HG03457 (cell line): ENCODE data around the gene MUC6.
"Not testable (repeated sequence)": the region's sequence is repeated elsewhere in the genome, so short reads cannot be mapped to it uniquely, and the experiment has no call there.

Source experiments
- ATAC-seq: cut with Tn5 transposase; IDR thresholded peaks from one replicate; pipeline ENCODE4 v1.9.1; 2021; ENCODE audit warnings: moderate number of reproducible peaks; ENCODE audit not compliant: unreplicated experiment

The MUC6 gene

GRCh38 chr11:1024597-1025409 lies 11.7 kb downstream of the MUC6 start:
- ATAC-seq: no peak

GRCh38 chr11:1023811-1024596 lies 12.5 kb downstream of the MUC6 start:
- ATAC-seq: no peak

GRCh38 chr11:1022908-1023810 lies 13.4 kb downstream of the MUC6 start:
- ATAC-seq: no peak

GRCh38 chr11:1022411-1022810 lies 14.1 kb downstream of the MUC6 start:
- no peak for ATAC-seq

GRCh38 chr11:1020211-1020905 lies 16.2 kb downstream of the MUC6 start:
- ATAC-seq: no peak

- ATAC-seq: no peak
Measured at GRCh38 chr11:1019321-1019910, 17.1 kb downstream of the MUC6 start.

- no peak for ATAC-seq
Measured at GRCh38 chr11:1018091-1018490, 18.4 kb downstream of the MUC6 start.

GRCh38 chr11:1017269-1018005 lies 19.1 kb downstream of the MUC6 start:
- no peak for ATAC-seq

- ATAC-seq: not testable (repeated sequence)
Measured at GRCh38 chr11:1016610-1017126, 19.9 kb downstream of the MUC6 start.

- ATAC-seq: no peak
Measured at GRCh38 chr11:1015826-1016545, 20.5 kb downstream of the MUC6 start.

- no peak for ATAC-seq
Measured at GRCh38 chr11:1015064-1015463, 21.5 kb downstream of the MUC6 start.

- no peak for ATAC-seq
Measured at GRCh38 chr11:1014276-1014675, 22.2 kb downstream of the MUC6 start.

GRCh38 chr11:1013631-1013935 lies 22.9 kb downstream of the MUC6 start:
- no peak for ATAC-seq

- no peak for ATAC-seq
Measured at GRCh38 chr11:1012740-1013630, 23.5 kb downstream of the MUC6 start.

GRCh38 chr11:1012291-1012690 lies 24.2 kb downstream of the MUC6 start:
- ATAC-seq: no peak

- no peak for ATAC-seq
Measured at GRCh38 chr11:1011320-1011698, 25.2 kb downstream of the MUC6 start.

- no peak for ATAC-seq
Measured at GRCh38 chr11:1010551-1011319, 25.8 kb downstream of the MUC6 start.
